ENCODE measurements around the gene NPHP4. TPM values are rescaled to one million over a fixed set of nuclear protein-coding genes. Genes with fewer than 3 reads are reported as not detected.

NPHP4 gene
- total RNA-seq, 2 experiments from 2014 or later = 15.6 to 17.2 TPM

GRCh38 chr1:5937373-5937857, 54.8 kb downstream of the NPHP4 start:
- POLR2A ChIA-PET = no interaction called here
- CTCF ChIA-PET = no interaction called here
- no peaks in the 10 kb centered on the region for H3K27me3 Mint-ChIP-seq (ENCODE audit: low read depth)
- no peaks in the 10 kb centered on the region for H3K9me3 Mint-ChIP-seq (ENCODE audit: insufficient read depth)
- ATAC-seq (no peak), DNase-seq (no peak)
- peaks cover 4% of the 10 kb centered on the region for H3K36me3 Mint-ChIP-seq (ENCODE audit: low read depth)
- H3K4me3 Mint-ChIP-seq = no peak overlapping the region
- H3K4me1 Mint-ChIP-seq (ENCODE audit: low read depth) = peaks cover 4% of the 10 kb centered on the region
- no peak overlapping the region for H3K27ac Mint-ChIP-seq

GRCh38 chr1:5936621-5937372, 55.4 kb downstream of the NPHP4 start:
- no peak for ATAC-seq
- no peak overlapping the region for H3K4me3 Mint-ChIP-seq
- no peaks in the 10 kb centered on the region for H3K27me3 Mint-ChIP-seq (ENCODE audit: low read depth)
- no peak for DNase-seq
- H3K36me3 Mint-ChIP-seq (ENCODE audit: low read depth) = peaks cover 4% of the 10 kb centered on the region
- CTCF ChIA-PET = no interaction called here
- no peaks in the 10 kb centered on the region for H3K9me3 Mint-ChIP-seq (ENCODE audit: insufficient read depth)
- H3K4me1 Mint-ChIP-seq (ENCODE audit: low read depth) = peaks cover 4% of the 10 kb centered on the region
- POLR2A ChIA-PET = no interaction called here
- H3K27ac Mint-ChIP-seq = no peak overlapping the region

- no peak for DNase-seq
- ATAC-seq = no peak
- POLR2A ChIA-PET = no interaction called here
- CTCF ChIA-PET = no interaction called here
- Mint-ChIP-seq H3K27me3 (ENCODE audit: low read depth) (no peaks in the 10 kb centered on the region), H3K27ac (no peak overlapping the region), H3K9me3 (ENCODE audit: insufficient read depth) (no peaks in the 10 kb centered on the region), H3K4me1 (ENCODE audit: low read depth) (peaks cover 4% of the 10 kb centered on the region), H3K4me3 (no peak overlapping the region), H3K36me3 (ENCODE audit: low read depth) (peaks cover 4% of the 10 kb centered on the region)
Observed at GRCh38 chr1:5936126-5936525, 56.1 kb downstream of the NPHP4 start.

GRCh38 chr1:5935026-5935425, 57.2 kb downstream of the NPHP4 start:
- ATAC-seq (no peak), DNase-seq (no peak)
- H3K4me3 Mint-ChIP-seq = no peak overlapping the region
- no peaks in the 10 kb centered on the region for H3K27me3 Mint-ChIP-seq (ENCODE audit: low read depth)
- no peaks in the 10 kb centered on the region for H3K9me3 Mint-ChIP-seq (ENCODE audit: insufficient read depth)
- ChIA-PET CTCF (no interaction called here), POLR2A (no interaction called here)
- no peak overlapping the region for H3K27ac Mint-ChIP-seq
- peaks cover 4% of the 10 kb centered on the region for H3K4me1 Mint-ChIP-seq (ENCODE audit: low read depth)
- H3K36me3 Mint-ChIP-seq (ENCODE audit: low read depth) = peaks cover 6% of the 10 kb centered on the region

GRCh38 chr1:5934058-5934884, 58.0 kb downstream of the NPHP4 start:
- H3K4me1 Mint-ChIP-seq (ENCODE audit: low read depth) = peaks cover 4% of the 10 kb centered on the region
- DNase-seq = no peak
- H3K27ac Mint-ChIP-seq = no peak overlapping the region
- no peaks in the 10 kb centered on the region for H3K27me3 Mint-ChIP-seq (ENCODE audit: low read depth)
- H3K9me3 Mint-ChIP-seq (ENCODE audit: insufficient read depth) = no peaks in the 10 kb centered on the region
- H3K36me3 Mint-ChIP-seq (ENCODE audit: low read depth) = peaks cover 6% of the 10 kb centered on the region
- no peak overlapping the region for H3K4me3 Mint-ChIP-seq
- no peak for ATAC-seq
- ChIA-PET POLR2A (no interaction called here), CTCF (interaction anchor here (2.0 kb wide), 1 partner anchor 18 kb away, joined by 6 read pairs; no protein-coding TSS in a partner anchor)

- no peak overlapping the region for H3K27ac Mint-ChIP-seq
- no peak for ATAC-seq
- CTCF ChIA-PET = interaction anchor here (2.0 kb wide), 1 partner anchor 18 kb away, joined by 6 read pairs; no protein-coding TSS in a partner anchor
- peaks cover 4% of the 10 kb centered on the region for H3K4me1 Mint-ChIP-seq (ENCODE audit: low read depth)
- DNase-seq = no peak
- H3K36me3 Mint-ChIP-seq (ENCODE audit: low read depth) = peaks cover 6% of the 10 kb centered on the region
- no peaks in the 10 kb centered on the region for H3K27me3 Mint-ChIP-seq (ENCODE audit: low read depth)
- no peaks in the 10 kb centered on the region for H3K9me3 Mint-ChIP-seq (ENCODE audit: insufficient read depth)
- no peak overlapping the region for H3K4me3 Mint-ChIP-seq
- POLR2A ChIA-PET = no interaction called here
Observed at GRCh38 chr1:5933676-5934057, 58.6 kb downstream of the NPHP4 start.

GRCh38 chr1:5933050-5933449, 59.2 kb downstream of the NPHP4 start:
- H3K27me3 Mint-ChIP-seq (ENCODE audit: low read depth) = no peaks in the 10 kb centered on the region
- ChIA-PET POLR2A (no interaction called here), CTCF (interaction anchor here (2.0 kb wide), 1 partner anchor 17 kb away, joined by 6 read pairs; no protein-coding TSS in a partner anchor)
- DNase-seq (no peak), ATAC-seq (no peak)
- H3K27ac Mint-ChIP-seq = no peak overlapping the region
- no peaks in the 10 kb centered on the region for H3K9me3 Mint-ChIP-seq (ENCODE audit: insufficient read depth)
- peaks cover 7% of the 10 kb centered on the region for H3K36me3 Mint-ChIP-seq (ENCODE audit: low read depth)
- peaks cover 5% of the 10 kb centered on the region for H3K4me1 Mint-ChIP-seq (ENCODE audit: low read depth)
- H3K4me3 Mint-ChIP-seq = no peak overlapping the region

GRCh38 chr1:5928714-5929400, 63.4 kb downstream of the NPHP4 start:
- ATAC-seq = no peak
- Mint-ChIP-seq H3K36me3 (ENCODE audit: low read depth) (peaks cover 15% of the 10 kb centered on the region), H3K27ac (no peak overlapping the region), H3K27me3 (ENCODE audit: low read depth) (no peaks in the 10 kb centered on the region), H3K9me3 (ENCODE audit: insufficient read depth) (no peaks in the 10 kb centered on the region), H3K4me3 (no peak overlapping the region), H3K4me1 (ENCODE audit: low read depth) (peaks cover 3% of the 10 kb centered on the region)
- no peak for DNase-seq
- POLR2A ChIA-PET = no interaction called here
- CTCF ChIA-PET = no interaction called here

- Mint-ChIP-seq H3K4me3 (no peak overlapping the region), H3K27me3 (ENCODE audit: low read depth) (no peaks in the 10 kb centered on the region), H3K27ac (no peak overlapping the region), H3K9me3 (ENCODE audit: insufficient read depth) (no peaks in the 10 kb centered on the region), H3K4me1 (ENCODE audit: low read depth) (peaks cover 3% of the 10 kb centered on the region), H3K36me3 (ENCODE audit: low read depth) (peaks cover 15% of the 10 kb centered on the region)
- ChIA-PET CTCF (no interaction called here), POLR2A (no interaction called here)
- DNase-seq (no peak), ATAC-seq (no peak)
Observed at GRCh38 chr1:5927506-5928370, 64.5 kb downstream of the NPHP4 start.

GRCh38 chr1:5926686-5927435, 65.4 kb downstream of the NPHP4 start:
- Mint-ChIP-seq H3K4me1 (ENCODE audit: low read depth) (peaks cover 3% of the 10 kb centered on the region), H3K36me3 (ENCODE audit: low read depth) (peaks cover 12% of the 10 kb centered on the region), H3K9me3 (ENCODE audit: insufficient read depth) (no peaks in the 10 kb centered on the region), H3K4me3 (no peak overlapping the region), H3K27me3 (ENCODE audit: low read depth) (no peaks in the 10 kb centered on the region), H3K27ac (no peak overlapping the region)
- DNase-seq = no peak
- ATAC-seq = no peak
- ChIA-PET POLR2A (no interaction called here), CTCF (no interaction called here)

All from activated CD8-positive, alpha-beta T cell treated with anti-CD3 and anti-CD28 coated beads, Interleukin-2, amount 10 ng/mL, durations not matched to agents 7 days and 5 days (primary cell).